HG03378 (cell line): ENCODE results near the gene INPP5E.

Experiments used
- ATAC-seq: cut with Tn5 transposase; IDR thresholded peaks from one replicate; pipeline ENCODE4 v1.9.1; 2021; ENCODE audit warnings: mild to moderate bottlenecking, moderate library complexity; ENCODE audit not compliant: unreplicated experiment

Gene INPP5E

DNA sequence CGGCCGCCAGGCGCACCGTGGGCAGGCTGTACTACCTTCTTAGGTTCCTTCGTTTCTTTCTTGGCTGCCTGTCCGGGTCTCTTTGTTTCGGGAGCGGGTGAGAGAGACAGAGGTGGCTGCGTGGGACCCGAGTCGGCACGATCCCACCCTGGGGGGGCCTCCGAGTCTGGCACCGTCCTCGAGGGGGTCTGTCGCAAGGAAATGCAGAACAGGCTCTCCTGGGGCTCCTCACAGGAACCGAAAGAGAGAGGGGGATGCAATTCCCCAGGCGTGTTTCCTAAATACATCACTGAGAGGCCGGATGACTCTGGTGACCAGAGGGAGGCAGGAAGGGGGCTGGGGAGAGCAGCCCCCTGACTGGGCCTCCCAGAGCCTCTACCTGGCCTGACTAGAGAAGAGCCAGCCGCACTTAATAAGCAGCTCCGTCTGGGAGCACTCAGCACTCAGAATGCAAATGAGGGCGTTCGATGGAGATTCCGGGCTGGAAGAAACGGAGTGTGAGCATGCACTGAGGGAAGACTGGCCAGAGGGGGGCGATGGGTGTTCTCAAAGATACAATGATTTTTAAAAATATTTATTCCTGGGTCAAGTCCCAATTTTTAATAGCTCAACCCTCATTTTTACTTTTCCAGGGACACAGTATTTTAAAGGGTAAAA, 11.7 kb upstream of the INPP5E start:
- ATAC-seq = no peak

DNA sequence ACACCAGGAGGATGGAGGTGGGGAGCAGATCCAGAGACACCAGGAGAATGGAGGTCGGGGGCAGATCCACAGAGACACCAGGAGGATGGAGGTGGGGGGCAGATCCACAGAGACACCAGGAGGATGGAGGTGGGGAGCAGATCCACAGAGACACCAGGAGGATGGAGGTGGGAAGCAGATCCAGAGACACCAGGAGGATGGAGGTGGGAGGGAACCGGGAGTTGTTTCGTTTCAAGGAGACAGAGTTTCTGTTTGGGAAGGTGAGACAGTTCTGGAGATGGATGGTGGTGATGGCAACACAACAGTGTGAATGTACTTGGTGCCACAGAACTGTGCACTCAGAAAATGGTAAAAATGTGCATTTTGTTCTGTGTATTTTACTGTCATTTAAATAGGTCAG, 9.0 kb upstream of the INPP5E start:
- no peak for ATAC-seq

DNA sequence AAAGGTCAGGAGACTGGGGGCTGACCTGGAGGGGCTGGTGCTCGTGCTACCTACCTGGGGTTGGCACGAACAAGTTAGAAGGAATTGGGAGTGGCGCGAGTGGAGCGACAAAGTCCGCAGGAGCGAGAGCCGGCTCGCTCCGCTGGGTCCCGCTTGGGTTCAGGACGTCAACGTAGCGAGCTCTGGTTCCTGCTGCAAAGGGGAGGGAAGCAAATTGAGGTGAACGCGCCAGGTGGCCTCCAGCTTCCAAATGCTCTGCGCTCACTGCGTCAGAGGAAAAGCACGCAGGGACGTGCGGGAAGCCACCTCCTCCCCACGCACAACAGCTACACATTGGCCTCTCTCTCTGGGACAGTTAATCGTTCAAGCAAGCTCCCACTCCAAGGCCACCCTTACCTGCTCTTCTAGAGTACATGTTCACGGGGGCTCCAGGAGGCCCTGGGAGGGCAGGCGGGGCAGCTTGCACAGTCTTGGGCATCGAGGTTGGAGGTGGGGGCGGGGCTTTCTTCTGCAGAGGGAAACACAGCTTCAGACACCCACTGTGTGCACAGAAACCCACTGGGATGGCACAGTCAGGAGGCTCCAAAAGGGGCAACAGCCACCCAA, 7.6 kb upstream of the INPP5E start:
- ATAC-seq = no peak

DNA sequence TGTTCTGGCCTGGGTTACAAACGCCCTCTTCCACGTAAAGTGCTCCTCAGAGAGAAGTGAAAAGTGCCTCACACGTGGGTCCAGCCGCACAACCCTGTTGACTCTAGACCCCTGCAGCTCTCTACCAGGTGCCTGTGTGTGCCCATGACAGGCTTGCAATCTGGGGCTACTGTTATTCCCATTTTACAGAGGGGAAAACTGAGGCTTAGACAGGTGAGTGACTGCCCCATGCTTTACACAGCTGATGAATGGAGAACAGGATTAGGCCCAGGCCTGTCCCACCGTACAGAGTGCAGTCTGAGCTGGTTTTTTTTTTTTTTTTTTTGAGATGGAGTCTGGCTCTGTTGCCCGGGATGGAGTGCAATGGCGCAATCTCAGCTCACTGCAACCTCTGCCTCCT, 6.2 kb upstream of the INPP5E start:
- no peak for ATAC-seq

DNA sequence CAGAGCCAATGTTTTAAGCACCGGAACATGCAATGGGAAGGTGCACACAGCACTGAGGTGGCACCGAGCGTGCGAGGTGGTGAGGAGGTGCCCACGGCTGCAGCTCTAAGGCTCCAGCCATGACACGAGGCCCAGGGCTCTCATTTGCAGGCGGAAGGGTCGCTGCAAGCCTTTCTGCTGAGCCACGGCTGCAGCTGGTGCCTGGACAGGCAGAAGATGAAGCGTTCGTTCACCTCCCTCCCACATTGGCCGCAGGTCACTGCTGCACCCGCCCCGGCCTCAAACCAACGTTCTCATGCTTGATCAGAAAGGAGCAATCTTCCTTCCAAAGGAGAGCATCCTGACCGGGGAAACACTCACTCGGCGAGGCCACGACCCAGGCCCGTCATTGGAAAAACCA, 4.5 kb upstream of the INPP5E start:
- ATAC-seq = no peak

DNA sequence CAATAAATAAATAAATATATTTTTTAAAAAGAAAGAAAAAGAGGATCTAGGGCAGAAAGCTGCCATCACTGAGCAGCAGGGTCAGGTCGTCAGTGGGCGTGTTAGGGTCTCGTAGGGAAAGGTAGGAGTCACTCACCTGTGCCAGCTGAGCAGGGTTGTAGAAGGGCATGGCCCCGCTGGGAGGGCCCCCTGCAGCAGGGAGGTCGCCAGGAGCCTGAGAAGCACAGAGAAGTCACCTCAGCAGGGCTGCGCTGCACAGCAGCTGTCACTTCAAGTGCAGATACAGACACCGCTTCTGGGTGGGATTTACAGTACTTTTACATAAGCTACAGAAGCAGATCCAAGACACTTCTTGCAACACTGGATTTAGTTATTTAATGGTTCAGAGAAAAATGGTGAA, 4.0 kb upstream of the INPP5E start:
- ATAC-seq = no peak

DNA sequence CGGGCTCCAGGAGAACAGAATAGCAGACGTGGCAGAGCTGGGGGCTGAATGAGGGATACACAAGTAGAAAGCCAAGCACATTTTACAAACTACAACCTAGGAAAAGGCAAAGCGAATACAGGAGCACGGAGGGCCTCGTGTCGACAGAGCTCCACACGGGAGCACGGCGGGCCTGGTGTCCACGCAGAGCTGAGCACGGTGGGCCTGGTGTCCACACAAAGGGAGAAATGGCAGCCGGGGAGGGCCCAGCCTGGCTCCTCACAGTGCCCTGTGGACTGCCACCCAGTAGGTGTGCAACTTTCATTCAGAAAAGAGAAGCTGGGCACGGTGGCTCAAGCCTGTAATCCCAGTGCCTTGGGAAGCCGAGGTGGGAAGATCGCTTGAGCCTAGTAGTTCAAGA, 3.4 kb upstream of the INPP5E start:
- no peak for ATAC-seq

DNA sequence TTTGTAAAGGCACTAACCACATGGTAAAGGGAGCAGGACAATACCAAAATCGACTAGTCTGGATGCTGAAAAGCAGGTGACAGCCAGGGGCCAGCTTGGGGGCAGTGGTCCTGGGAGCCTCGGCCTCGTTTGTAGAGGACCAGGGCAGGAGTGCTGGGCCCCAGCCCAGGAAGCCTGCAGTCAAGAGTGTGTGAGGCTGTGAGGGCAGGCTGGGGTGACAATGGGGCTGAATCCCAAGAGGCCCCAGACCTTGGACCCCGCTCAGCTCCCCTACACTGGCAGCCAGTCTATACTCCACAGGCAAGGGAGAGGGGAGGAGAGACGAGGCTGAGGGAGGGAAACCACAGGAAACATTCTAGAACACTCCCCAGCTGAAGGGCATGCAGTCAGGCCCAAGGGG, 2.6 kb upstream of the INPP5E start:
- ATAC-seq = no peak

DNA sequence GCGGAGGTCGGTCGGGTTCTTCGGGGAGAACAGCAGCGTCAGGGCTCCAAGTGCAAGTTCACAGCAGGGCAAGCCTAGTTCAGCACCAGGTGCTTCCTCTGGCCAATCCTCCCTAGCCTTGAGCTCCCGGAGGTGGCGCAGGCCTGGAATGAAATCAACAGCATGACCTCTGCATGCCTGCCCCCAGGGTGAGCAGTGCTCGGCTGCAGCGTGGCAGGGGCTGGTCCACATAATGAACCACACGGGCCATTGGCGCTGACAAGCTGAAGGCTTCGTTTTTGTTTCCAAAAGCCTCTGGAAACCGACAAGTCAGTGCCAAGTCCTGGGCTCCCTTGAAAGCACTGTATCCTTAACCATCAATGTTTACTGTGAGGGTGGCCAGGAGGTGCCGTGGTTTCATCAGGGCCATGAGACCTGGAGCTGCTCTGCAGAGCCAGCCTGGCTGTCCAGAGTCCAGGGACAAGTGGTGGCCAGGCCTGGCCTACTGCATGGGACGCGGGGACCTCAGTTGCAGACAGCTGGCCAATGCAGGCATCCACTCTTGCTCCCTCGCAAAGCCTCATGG, 2.1 kb upstream of the INPP5E start:
- no peak for ATAC-seq

DNA sequence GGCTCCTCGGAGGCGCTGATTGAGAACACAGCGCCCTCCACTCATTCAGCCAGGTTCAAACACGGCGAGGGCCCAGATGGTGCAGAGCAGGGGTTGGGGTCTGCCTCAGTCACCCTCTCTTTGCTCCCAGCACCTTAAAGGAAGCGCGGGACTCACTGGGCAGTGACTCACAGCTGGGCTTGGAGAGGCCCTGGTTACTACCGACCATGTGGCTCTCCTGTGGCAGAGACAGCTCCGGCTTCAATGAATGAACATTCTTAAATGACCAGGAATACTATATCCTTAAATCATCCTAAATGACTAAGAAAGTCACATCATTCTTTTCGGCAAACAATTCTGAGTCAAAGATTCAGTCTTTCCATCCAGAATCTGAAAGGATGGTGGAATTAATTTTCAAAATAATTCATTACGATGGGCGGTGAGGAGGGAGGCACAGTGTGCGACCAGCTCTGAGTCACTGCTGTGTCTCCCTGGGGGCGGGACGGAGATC, 1.6 kb upstream of the INPP5E start:
- no peak for ATAC-seq

DNA sequence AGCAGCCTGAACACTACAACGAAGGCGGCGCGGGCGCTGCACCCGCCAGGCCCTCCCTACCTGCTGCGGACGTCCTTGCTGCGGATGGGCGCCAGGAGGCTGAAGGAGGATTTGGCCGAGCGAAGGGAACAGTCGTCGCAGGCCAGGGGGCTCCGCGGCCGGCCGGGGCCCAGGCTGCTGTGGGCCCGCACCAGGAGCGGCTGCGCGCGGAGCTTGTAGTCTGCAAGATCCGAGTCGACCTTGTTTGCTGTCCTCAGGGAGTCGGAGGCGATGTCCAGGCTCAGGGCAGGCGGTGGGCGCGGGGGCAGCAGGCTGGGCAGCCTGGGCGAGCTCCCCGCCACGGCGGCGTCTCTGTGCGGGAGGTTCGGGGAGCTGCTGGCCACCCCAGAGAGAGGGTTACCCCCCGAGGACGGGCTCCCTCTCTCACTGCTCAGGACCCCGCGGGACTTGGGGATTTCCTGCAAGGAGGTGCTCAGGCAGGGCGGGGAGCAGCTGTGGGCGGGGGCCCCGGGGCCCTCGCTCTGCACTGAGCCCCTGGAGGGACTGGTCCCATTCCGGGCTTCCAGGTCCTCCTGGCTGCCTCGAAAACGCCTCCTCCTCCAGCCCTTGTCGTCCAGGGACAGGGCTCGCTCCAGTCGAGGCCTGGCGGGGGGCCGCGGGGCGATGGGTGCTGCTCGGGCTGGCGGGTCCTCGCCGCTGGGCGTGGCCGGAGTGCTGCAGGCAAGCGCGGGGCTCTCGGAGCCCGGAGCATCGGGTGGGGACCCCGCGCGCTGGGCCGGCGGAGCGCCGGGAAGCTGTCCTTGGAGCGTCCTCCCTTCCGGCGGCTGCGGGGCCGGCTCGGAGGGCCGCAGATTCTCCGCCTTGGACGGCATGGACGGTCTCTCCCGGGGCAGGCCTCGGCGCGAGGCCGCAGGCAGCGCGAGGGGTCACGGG, 831 bp downstream of the INPP5E start:
- ATAC-seq = no peak

DNA sequence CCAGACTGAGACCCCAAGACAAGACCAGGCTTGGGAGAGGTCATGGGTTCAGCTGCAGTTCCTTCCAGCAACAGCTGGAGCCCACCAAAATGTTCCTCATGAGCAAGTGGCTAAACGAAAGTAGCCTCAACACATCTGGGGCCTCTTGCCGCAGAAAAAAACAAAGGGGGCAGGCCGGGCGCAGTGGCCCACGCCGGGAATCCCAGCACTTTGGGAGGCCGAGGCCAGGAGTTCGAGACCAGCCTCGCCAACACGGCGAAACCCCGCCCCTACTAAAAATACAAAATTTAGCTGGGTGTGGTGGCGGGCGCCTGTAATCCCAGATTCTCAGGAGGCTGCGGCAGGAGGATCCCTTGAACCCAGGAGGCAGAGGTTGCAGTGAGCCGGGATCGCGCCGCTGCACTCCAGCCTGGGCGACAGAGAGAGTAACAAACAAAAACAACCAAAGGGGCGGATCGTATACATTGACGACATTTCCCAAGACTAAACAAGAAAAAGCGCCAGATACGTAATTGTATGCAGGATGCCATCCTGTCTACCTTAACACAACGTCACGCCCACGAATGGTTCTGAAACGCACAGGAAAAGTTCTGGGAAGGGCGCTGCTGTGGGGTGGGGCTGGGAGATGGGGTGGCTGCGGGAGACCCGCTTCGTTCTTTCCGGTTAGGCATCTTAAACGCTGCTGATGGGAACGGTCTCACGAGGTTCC, 1.7 kb downstream of the INPP5E start:
- ATAC-seq = no peak

DNA sequence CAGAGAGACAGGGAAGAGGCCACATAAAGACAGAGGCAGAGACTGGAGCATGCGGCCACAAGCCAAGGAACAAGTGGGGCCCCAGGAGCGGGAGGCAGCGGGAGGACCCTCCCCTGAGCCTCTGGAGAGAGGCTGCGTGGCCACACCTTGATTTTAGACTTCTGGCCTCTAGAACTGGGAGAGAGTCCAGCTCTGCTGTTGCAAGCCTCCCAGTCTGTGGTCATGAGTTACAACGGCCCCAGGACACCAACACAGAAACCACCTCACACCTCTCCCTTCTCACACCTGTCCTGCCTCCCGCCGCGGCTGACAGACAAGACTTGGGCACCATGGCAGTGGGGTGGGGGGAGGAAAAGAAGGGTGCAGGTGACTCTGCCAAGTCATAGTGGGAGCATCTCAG, 2.2 kb downstream of the INPP5E start:
- no peak for ATAC-seq

DNA sequence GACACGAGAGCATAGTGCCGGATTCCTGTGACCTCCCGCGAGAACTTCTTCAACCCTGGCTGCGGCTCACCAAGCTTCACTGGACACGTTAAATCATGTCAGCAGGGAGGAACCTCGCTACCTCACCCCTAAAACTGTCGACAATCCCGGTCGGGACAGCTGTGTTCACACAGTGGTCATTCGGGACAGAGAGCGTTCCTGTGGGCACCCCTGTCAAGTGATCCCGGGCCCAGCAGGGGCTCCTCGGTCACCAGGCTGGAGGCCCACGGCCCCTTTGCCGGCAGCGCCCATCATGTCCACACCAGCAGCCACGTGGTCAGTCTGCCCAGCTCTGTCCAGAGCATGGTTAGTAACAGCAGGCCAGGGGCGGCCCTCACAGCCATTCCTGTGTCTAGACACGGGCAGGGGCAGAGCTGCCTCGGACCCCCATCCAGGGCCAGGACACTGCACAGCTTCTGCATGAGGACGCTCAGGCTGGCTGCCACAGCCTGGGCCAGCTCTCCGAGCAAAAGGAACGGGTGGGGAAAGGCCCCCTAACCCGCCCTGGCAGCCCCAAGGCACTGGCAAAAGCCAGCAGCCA, 3.5 kb downstream of the INPP5E start:
- ATAC-seq = no peak

DNA sequence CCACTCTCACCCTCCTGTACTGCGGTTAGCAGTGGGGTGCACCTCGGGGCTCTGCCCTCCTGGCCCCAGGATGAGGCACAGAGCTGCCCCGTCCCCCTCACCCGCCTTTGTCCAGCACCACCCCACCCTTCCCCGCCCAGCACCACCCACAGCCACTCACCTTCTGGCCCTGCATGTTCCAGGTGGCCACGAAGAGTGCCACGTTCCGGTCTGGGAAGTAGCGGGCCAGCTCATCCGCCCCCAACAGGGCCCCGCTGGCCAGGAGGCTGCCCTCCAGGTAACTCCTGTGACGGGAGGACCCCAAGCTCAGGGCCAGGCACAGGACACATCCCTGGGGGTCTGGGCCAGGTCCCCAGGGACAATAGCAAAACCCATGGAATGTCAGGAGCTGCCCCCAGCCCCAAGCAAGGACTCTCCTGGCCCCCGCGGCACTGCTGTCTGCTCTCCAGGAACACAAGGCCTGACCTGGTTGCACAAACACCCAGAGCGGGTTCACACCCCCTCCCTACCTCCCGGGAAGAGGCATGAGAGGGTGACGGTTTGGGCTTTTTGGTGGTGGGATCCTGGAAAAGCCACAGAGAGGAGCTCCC, 5.0 kb downstream of the INPP5E start:
- no peak for ATAC-seq

DNA sequence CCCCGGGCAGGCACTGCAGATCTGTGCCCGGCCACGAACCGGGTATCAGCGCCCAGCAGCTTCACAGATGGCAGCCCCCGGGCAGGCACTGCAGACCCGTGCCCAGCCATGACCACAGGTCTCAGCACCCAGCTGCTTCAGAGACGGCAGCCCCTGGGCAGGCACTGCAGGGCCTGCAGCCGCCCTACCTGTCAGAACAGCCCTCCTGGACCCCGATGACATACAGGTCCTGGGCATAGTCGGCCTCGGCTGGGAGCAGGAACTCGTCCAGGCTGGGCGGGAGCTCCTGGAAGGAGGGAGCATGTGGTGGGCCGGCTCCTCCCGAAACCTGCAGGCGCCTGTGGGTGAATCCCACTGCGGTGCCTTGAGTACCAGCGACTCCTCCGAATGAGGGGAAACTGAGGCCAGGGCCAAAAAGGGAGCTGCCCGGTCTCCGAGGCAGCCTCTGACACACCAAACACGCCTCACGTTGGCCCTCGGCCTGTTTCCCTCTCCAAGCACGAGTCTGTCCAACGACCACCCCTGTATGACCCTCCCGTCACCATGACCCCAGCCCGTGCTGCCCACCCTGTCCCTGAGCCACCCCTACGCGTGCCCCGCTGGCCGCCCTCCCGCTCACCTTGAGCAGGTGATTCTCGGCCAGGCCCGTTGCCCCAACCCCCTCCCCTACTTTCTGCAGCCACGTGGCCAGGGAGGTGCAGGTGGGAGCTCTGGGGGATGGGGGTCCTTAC, 5.6 kb downstream of the INPP5E start:
- ATAC-seq = no peak

DNA sequence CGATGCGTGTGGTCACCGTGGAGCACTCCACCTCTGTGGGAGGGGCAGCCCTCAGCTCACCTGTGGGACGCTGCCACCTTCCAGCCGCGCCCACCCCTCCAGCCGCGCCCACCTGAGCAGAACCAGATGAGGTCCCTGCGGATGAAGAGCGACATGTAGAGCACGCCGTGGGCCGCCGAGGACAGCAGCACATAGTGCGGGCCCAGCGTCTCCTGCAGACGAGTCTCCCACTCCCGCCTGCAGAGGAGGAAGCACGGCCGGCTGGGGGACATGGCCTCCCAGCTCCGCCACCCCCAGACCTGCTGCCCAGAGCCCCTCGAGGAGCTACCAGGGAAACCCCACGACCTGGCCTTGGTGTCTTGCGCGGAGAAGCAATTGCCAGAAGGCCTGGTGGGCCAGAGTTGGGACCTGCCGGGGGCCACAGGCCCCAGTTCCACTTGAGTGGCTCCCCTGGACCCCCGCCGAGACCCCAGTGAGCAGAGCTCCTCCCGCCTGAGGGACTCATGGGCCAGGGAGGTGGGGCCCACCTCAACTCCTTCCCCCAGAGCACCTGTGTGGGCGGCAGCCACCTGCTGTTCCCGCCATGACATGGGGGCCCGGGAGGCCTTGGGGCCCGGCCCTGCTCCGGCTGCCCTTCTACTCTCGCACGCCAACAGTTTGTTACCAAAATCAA, 6.5 kb downstream of the INPP5E start:
- no peak for ATAC-seq

DNA sequence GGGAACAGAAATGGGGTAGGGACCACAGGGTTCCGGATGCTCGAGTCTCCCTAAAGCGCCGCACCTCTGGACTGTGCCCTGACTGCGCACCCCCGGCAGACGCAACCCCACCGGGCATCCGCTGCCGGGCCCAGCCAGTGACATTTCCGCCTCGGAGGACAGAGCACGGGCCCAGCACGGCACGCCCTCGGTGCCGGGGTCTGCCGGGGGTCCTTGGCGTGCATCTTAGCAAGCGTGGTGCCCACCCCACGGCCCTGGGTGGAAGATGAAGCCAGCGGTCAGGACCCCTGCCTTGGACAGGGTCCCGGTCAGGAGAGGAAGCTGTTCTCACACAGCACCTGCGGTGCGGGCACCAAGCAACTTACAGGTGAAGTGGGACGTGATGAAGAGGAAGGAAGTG, 7.1 kb downstream of the INPP5E start:
- ATAC-seq = no peak

DNA sequence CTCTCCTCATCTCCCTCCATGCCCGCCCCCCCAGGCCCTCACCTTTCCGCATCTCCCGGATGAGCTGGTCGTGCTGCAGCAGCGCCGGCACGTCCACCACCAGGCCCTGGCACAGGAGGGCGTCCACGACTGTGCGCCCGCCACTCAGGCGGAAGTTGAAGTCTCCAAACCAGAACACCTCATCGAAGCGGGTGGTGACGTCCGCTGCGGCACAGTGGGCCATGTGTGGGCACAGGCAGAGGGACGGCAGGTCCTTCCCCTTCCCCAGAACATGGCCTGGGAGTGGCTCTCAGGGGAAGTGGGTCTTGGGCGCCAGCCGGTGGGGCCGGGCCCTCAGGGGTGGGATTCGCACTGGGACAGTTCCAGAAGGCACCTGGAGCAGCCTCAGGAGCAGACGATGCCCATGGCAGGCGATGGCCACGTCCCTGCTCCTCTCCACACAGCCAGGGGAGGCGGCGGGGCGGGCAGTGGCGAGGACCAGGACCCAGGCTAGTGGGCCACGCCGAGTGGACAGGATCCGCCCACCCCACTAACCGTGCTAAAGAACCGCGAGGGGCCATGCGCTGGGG, 7.8 kb downstream of the INPP5E start:
- ATAC-seq = no peak
